OCI-M2 (cell line): ENCODE measurements around the gene SKI.
"Not testable (repeated sequence)": the region's sequence is repeated elsewhere in the genome, so short reads cannot be mapped to it uniquely, and the experiment has no call there.

ENCODE experiments used
- DNase-seq: peaks from one replicate; lab custom pipeline; 2025; ENCODE audit not compliant: unreplicated experiment; lab: John Stamatoyannopoulos, UW

Gene SKI

DNA sequence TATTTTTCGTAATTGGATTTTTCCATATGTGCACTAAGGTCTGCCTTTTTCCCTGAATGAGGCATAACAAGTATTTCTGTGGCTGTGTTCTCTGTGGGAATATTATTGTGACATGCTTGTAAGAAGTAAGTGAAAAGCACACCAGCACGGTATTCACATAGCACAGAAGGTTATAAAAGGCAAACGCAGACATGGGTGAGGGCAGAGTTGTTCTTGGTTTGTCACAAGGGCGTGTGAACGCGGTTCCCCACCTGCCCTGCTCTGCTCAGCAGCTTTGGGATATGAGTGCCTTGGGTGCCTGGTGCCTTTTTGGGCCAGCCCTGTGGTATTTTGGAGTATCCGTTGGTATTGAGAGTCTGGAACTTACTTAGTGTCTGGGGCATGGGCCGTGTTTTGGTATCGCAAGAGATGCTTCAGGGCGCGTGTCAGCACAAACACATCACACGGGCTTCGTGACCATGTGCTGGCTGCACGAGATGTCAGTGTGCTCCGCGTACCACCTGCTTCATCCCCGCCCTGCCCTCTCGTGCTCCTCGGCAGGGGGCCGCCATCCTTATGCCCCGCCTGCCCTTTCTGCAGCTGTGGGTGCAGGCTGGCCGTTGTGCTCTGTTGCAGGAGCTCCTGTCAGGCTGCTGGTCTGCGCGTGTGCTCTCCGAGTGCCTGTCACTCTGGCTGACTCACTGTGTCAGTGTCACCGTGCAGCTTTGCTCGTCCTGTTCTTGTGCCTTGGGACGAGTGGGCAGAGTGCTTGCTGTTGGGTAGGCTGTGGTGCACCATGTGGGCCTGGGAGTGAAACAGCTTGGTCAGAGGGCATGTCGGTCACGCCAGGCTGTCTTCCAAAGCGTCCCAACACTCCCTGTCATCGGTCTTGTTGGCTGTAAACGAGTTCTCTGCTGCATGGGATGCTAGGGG is 15.0 kb downstream of the SKI start:
- no peak for DNase-seq

DNA sequence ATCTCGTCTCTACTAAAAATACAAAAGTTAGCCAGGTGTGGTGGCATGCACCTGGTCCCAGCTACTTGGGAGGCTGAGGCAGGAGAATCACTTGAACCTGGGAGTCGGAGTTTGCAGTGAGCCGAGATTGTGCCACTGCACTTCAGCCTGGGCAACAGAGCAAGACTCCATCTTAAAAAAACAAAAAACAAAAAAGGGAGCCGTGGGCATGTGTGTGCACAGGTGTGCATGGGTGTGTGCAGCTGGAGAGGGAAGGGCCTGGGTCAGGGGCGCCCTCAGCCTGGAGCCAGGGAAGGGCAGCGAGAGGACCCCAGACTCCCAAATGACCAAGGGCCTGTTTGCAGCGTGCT is 18.9 kb downstream of the SKI start:
- DNase-seq: not testable (repeated sequence)

DNA sequence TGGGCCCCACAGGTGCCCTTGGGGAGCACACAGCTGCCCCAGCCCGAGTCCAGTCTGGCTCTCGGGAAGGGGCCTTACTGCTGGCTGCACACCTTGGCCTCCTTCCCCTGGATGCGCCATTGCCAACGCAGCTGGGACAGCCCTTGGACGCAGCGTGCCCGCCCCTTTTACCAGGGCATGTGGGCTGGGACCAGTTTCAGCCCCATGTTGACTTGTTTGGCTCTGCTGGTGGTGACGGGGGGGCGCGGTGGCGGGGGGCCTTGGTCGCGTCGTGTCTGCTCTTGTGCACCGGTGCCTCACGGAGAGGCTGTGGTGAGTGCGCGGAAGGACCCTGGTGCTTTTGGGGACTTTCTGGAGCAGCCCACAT is 19.6 kb downstream of the SKI start:
- DNase-seq: no peak

DNA sequence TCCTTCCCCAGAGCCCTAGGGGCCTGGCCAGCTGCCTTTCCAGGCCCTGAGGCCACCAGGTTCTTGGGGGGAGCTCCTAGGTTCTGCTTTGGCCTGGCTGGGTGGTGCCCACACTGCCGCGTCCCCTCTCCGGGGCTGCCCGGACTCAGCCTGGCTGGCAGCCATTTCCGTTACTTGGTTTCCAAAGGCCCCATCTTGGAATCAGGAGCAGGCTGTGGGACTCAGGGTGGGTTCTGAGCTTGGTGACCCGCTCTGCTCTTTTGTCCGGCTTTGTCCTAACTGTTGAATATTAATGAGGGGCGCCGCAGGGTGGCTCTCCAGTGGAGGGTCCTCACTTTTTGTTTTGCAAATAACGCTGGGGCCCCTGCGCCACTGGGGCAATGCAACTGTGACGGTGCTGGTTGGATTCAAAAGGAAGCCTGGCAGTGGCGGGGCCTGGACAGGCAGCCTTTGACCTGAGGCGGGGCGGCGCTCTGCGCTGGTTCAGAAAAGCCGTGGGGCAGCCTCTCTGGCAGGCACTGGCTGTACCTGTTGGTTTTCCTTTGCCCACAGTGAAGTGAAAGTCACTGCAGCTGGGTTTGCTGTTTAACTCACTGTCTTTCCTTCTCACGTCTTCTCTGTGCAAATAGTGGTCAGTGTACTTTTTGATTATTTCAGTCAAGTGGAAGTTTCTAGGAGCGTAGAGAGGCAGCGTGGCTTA is 20.2 kb downstream of the SKI start:
- DNase-seq: no peak

DNA sequence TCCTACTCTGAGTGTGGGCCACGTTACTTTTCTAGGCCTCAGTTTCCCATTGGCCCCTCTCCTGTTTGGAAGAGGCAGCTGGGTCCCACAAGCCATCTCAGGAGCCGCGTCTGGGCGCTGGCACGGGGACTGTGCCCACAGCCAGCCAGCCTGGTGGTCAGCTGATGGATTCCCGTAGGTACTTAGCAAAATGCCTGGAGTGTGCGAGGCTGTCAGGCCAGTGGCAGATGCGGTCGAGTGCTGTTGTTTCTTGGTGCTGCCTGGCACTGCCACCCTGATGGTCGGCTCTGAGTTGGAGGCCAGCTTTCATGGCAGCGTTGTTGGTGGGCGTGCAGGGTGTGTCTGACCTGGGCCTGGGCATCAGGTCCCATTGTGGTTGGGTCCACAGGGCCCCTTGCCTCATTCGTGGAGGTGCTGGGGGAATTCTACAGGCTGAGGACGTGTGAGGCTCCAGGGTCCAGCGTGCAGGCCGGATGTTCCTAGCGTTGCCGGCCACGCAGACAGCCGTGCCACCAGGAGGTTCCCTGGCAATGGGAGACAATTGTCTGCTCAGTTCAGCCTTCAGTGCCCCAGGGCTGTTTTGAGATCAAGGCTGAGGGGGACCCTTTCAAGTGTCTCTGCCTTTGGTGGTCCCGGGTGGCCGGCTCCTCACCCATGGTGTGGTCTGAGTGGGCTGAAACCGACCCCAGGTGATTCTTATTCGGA is 20.9 kb downstream of the SKI start:
- DNase-seq: no peak

DNA sequence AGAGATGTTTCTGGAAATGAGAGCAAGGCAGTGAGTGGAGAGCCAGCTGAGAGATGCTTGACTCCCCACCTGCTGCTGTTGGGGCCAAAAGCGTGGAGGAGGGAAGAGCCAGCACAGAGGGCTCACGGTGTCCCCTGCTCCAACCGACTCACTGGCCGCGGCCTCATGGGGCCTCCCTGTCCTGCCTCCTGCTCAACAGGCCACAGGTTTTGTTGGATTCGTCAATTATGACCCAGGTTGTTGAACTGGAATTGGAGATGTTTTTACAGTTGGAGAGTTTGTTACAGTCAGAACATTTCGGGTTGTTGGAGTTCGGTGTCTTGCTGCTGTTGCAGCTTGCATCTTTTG is 21.4 kb downstream of the SKI start:
- DNase-seq: no peak

DNA sequence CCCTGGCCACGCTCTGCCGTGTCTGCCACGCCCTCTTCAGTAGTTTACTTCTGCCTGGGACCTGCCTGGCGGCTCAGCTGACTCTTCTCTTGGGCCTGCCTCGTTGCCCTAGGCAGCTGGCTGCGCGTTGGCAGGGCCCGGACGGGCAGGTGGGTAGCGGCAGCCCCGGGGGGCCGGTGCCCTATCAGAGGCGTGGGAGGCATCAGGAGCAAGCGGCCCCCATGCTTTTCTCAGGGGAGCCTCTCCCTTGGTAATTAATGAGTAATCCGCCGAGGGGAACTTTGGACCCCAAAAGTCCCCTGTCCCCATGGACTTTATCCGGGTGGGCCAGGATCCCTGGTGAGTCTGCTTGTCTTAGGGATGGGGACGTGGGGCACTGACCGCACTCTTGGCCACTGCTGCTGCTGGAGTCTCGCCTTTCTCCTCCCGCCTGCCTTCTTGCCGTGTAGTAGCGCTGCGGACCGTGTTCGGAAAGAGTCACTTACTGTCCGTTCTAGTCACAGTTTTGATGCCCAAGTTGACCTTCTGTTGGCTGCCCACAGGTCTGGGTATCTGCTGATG is 22.7 kb downstream of the SKI start:
- DNase-seq: no peak

DNA sequence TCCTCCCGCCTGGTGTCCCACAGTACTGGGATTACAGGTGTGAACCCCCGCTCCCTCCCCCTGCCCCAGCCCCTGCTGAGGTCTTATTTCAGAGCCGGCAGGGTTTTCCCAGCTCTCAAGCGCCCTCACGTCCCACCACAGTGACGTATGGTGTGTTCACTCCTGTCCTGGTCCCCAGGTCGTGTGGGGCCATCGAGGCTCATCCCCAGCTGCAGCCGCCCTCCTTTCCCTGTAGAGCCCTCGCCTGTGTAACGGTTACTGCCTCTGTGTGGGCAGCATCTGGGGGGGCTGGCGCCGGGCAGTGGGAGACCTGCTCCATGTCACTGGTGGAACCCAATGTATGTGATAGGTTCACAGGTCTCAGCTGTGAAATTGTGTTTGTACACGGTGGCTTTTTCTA is 23.2 kb downstream of the SKI start:
- no peak for DNase-seq

DNA sequence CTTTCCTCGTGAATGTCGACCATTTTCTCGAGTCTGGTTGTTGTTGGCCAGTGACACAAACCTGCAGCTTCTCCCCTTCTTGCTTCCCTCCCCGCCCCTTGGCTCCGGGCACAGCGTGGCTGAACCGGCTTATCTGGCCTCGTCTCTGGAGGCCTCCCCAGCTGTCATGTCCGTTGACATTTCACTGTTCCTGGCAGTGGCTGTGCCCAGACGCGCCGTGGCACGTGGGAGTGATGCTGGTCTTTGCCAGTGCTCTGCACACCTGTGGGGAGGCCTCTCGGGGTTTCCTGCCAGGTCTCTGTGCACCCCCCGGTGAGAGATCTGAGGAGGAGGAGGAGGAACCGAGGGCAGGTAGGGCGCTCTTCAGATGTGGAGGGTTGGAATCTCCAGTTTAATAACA is 23.7 kb downstream of the SKI start:
- DNase-seq: no peak

DNA sequence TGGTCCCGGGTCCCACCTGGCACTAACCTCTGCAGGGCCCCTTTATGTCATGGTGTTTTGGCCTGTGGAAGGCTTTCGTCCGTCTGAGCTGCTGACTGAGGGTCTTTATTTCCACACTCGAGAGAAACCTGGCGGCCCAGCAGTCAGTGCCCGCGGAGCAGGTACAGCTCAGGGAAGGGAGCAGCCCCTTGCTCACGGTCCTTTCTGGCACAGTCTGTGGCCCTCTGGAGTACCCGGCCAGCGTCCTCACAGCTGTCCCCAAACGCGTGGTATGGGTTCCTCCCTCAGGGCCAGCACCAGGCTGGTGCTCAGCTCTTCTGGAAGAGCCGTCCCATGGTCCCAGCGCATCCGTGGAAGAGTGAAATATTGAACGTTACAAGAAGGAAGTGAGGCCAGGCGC is 24.3 kb downstream of the SKI start:
- no peak for DNase-seq

DNA sequence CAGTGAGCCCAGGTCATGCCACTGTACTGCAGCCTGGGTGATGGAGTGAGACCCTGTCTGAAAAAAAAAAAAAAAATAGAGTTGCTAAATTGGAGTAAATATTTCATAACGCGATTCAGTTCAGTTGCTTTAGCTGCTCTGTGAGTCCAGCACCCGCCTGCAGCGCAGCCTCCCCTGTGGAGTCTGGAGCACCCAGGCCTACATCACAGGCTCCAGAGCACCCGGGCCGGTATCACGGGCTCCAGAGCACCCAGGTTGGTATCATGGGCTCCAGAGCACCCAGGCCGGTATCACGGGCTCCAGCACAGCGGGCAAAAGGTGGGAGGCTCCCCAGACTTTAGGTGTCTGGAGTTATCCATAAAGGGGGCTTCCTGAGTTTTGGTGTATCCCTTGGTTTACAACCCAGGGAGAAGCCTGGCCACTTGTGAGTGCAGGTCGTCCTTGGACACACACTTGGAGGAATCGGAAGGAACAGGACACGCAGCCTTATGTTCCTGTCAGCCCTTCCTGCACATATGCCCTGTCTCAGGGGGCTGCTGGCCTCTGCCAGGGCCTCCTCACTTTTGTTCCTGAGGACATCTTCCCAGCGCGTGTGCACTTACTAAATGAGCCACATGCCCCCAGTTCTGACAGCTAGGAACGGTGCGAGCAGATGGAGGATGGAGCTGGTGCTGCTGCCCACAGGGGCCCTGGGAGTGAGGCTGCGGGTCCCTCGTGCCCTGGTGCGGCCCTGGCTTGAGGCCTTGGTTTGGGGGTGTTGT is 25.1 kb downstream of the SKI start:
- no peak for DNase-seq

DNA sequence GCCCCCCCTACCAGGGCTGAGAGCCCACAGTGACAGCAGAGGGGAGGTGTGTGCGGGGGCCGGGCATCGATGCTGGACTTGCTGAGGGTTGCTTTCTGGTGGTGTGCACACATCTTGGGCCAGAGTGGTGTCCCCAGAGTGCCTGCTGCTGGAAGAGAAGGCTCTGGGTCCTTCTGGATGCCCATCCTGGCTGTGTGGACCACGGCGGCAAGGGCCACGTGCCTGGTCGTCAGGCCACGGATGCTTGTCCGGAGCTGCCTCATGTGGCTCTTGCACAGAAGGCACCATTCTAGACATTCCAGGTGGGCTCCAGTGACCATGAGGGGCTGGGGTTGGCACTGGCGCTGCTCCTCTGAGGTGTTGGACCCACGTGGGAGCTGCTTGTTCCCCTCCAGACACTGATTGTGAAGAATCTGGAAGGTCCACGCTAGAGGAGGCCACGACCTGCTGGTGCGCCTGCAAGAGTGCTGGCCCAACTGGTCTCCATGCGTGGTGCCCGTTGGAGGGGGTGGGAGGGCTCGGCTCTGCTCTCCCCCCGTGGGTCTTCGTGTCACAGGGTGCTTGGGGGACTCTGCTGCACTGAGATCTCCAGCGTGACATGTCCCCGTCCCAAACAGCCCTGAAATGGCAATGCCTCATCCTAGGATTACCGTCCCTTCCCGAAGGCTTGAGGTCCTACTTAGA is 25.8 kb downstream of the SKI start:
- no peak for DNase-seq

DNA sequence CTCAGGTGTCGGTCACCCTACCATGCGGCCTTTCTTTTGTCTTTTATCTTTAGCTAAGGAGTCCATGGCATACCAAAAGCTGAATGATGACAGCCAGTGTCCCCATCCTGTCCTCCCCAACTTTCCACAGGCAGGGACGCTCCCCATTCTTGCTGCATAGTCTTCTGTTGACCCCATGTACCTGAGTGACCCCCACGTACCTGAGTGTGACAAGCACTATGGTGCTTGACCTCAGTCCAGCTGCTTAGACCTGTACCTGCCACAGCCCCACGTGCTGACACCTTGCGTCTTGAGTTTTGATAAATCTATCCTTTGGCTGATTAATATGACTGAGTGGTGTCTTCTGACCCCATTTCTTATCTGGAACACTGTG is 26.9 kb downstream of the SKI start:
- no peak for DNase-seq

DNA sequence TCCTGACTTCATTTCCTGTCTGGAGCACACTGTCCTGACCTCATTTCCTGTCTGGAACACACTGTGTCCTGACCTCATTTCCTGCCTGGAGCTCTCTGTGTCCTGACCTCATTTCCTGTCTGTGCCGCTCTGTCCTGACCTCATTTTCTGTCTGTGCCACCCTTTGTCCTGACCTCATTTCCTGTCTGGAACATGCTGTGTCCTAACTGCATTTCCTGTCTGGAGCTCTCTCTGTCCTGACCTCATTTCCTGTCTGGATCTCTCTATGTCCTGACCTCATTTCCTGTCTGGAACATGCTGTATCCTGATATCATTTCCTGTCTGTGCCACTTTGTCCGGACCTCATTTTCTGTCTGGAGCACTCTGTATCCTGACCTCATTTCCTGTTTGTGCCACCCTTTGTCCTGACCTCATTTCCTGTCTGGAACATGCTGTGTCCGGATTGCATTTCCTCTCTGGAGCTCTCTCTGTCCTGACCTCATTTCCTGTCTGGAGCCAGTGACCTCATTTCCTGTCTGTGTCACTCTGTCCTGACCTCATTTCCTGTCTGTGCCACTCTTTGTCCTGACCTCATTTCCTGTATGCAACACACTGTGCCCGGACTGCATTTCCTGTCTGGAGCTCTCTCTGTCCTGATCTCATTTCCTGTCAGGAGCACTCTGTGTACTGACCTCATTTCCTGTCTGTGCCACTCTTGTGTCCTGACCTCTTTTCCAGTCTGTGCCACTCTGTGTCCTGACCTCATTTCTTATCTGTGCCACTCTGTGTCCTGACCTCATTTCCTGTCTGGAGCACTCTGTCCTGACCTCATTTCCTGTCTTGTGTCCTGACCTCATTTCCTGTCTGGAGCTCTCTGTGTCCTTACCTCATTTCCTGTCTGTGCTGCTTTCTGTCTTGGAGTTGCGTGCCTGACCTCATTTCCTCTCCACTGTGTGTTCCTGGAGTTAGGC is 27.6 kb downstream of the SKI start:
- DNase-seq: peak; percentile 32

DNA sequence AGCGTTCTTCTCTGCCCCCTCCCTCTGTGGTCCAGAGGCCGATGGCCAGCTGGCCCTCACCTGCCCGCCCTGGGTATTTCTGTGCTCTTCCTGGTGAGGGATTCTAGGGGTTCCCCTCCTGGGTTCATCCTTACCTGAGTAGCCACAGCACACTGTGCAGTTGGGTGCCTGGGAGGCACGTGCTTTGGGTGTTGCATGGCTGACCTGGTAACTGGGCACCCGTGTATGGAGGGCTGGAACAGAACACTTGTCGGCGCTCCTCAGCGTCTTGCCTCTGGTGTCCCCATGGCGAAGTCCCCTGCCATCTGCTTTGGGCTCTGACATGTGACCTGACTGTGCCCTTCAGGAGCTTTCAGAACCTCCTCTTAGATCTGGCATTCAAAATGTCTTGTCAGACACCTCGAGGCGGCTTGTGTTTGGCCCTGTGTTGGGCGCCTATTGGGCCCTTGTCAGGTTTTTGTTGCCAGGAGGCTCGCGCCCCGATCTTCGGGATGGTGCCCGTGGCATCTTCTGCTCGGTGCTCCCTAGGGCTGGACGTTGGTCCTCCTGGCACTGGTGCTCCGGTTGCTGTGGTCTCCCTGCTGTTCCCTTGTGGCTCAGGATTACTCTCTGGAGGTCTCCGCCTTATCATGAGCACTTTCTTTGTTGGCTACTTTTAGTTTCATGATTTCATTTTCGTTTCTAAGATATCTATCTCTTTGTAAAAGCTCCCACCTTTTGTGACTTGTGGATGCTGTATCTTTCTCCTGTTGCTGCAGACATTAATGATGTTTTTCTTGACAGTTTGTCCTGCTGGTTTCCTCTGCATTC is 28.5 kb downstream of the SKI start:
- DNase-seq: no peak

DNA sequence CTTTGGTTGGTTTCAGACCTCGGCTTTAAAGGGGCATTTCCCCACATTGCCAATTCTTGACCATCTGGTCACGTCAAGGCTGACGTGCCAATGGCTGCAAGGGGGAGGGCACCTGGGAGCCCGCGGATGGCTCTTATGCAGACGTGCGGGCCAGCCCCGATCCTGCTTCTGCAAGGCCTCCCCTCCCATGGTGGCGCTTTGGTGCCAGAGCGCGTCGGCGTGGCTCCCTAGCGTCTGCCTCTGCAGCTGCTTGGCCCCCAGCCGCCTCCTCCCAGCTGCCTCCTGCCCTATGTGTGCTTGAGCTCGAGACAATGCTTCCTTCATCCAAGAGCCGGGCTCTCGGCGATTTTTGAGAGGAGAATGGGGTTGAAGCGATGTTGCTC is 29.1 kb downstream of the SKI start:
- no peak for DNase-seq

DNA sequence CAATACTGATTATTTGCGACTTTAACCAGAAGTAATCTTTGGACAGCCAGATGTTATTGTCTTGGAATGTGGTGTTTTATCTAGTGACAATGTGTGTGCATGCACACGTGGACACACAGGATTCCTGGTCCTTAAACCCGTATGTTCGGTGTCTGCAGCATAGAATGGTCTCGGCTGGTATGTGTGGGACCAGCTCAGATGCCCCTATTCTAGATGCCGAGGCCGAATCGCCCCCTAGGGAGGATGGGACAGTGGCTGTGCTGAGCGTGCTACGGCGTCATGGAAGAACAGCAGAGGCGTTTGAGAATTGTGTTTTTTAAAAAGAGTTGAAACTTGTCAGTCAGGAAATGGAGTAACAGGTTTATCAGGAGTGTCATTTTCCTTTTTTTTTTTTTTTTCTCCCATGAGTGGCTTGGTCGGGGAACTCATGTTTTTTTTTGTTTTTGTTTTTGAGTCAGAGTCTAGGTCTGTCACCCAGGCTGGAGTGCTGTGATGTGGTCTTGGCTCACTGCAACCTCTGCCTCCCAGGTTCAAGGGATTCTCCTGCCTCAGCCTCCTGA is 30.1 kb downstream of the SKI start:
- no peak for DNase-seq

DNA sequence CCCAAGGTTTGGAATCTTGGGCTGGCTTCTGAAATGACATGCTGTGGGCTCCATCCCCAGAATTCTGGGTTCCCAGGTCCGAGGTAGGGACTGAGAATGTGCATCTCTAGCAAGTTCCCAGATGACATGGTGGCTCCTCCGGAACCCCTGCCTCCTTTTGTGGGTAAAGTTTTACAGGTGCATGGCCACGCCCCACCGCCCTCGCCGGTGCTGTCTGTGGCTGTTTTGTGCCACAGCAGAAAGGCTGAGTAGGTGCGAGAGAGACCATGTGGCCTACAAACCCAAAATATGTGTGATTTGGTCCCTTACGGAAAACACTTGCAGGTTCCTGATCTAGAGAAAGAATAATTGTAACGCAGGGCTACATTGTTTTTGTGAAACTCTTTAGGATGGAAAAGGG is 30.9 kb downstream of the SKI start:
- DNase-seq: no peak
